Measurements from ENCODE around the gene GNAT3.

The GNAT3 gene

DNA sequence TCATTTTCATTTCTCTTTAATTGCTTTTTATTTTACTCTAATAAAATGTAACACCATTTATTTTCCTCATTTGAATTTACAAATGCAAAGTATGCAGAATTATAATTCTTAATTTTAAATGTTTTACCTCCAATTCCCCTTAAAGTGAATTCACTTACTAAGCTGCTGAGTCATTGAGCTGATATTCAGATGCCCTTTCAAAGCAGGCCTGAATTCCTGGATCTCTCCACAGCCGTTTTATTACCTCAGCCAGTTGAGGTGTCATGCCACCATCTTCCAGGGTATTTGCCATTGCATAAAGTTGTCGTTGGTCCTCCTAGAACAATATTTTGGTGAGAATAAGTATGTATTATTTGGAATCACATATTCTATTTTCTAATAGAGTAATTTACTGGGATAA, 33.2 kb downstream of the GNAT3 start:
- Histone ChIP-seq H3K4me3 (ENCODE audit: low read length) (no peak overlapping the region), H3K9ac (ENCODE audit: low read depth, low read length) (no peak overlapping the region), H3K27me3 (ENCODE audit: insufficient read depth, low read length) (no peaks in the 10 kb centered on the region), H3K4me1 (ENCODE audit: insufficient read depth, low read length) (peaks cover 28% of the 10 kb centered on the region), H3K27ac (ENCODE audit: low read length) (no peak overlapping the region), H3K36me3 (ENCODE audit: insufficient read depth, low read depth, low read length) (no peaks in the 10 kb centered on the region), H3K9me3 (ENCODE audit: insufficient read depth, low read depth, low read length) (no peaks in the 10 kb centered on the region)

DNA sequence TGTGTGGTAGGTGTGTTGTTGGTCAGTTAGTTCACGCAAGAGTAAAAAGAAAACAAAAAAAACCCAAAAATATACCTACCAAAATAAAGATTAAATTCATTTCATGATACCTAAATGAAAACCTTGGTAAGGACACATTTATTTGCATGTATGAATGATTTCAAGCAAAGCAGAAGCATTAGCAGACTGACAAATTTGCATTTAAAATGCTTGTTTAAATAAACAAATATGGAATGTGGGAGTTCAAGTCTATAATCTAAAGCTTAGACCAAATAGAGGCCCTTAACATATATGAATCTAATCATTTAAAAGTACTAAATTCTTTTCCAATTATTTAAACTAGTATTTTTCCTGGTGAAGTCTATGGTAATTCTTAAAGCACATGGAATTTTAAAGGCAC, 35.8 kb downstream of the GNAT3 start:
- Histone ChIP-seq H3K4me1 (ENCODE audit: insufficient read depth, low read length) (peaks cover 20% of the 10 kb centered on the region), H3K9ac (ENCODE audit: low read depth, low read length) (no peak overlapping the region), H3K4me3 (ENCODE audit: low read length) (no peak overlapping the region), H3K27ac (ENCODE audit: low read length) (no peak overlapping the region), H3K27me3 (ENCODE audit: insufficient read depth, low read length) (no peaks in the 10 kb centered on the region), H3K36me3 (ENCODE audit: insufficient read depth, low read depth, low read length) (no peaks in the 10 kb centered on the region), H3K9me3 (ENCODE audit: insufficient read depth, low read depth, low read length) (no peaks in the 10 kb centered on the region)

DNA sequence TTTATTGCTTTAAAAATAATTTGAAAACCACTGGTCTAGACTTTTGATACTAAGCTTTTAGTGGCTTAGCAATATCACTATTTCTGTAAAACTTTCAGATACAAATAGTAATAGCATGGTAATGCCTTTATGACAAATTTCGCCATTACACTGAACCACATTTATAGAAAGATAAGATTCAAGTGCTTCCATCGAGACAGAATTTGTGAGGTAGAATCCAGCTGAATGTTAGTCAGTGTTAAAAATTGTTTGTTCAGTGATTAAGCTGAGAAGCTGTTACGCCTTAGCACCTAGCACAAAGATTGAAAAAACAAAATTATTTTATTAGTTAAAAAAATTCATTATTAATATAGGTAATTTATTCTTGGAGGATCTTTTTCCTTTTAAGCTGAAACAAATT, 36.5 kb downstream of the GNAT3 start:
- Histone ChIP-seq H3K36me3 (ENCODE audit: insufficient read depth, low read depth, low read length) (no peaks in the 10 kb centered on the region), H3K9ac (ENCODE audit: low read depth, low read length) (no peak overlapping the region), H3K27me3 (ENCODE audit: insufficient read depth, low read length) (no peaks in the 10 kb centered on the region), H3K4me1 (ENCODE audit: insufficient read depth, low read length) (peaks cover 14% of the 10 kb centered on the region), H3K9me3 (ENCODE audit: insufficient read depth, low read depth, low read length) (no peaks in the 10 kb centered on the region), H3K4me3 (ENCODE audit: low read length) (no peak overlapping the region), H3K27ac (ENCODE audit: low read length) (no peak overlapping the region)

DNA sequence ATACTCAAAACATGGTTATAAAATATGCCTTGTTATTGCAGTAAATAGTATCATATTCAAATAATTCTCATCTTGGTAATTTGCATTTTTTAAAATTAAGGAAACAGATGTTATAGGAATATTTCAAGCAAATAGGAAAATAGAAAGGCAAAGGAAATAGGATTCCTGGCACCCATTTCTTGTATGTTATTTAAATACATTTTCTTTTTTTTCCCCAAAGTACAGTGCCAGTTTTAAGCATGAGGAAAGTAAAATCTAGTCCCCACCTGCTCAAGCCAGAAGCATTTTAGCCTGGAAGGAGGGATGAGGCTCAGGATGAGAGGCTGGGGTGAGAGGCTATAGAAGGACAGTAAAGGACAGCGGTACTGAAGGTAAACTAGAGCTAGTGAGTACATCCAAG, 38.1 kb downstream of the GNAT3 start:
- Histone ChIP-seq H3K36me3 (ENCODE audit: insufficient read depth, low read depth, low read length) (no peaks in the 10 kb centered on the region), H3K27ac (ENCODE audit: low read length) (no peak overlapping the region), H3K27me3 (ENCODE audit: insufficient read depth, low read length) (no peaks in the 10 kb centered on the region), H3K9ac (ENCODE audit: low read depth, low read length) (no peak overlapping the region), H3K4me1 (ENCODE audit: insufficient read depth, low read length) (peaks cover 14% of the 10 kb centered on the region), H3K9me3 (ENCODE audit: insufficient read depth, low read depth, low read length) (no peaks in the 10 kb centered on the region), H3K4me3 (ENCODE audit: low read length) (no peak overlapping the region)

DNA sequence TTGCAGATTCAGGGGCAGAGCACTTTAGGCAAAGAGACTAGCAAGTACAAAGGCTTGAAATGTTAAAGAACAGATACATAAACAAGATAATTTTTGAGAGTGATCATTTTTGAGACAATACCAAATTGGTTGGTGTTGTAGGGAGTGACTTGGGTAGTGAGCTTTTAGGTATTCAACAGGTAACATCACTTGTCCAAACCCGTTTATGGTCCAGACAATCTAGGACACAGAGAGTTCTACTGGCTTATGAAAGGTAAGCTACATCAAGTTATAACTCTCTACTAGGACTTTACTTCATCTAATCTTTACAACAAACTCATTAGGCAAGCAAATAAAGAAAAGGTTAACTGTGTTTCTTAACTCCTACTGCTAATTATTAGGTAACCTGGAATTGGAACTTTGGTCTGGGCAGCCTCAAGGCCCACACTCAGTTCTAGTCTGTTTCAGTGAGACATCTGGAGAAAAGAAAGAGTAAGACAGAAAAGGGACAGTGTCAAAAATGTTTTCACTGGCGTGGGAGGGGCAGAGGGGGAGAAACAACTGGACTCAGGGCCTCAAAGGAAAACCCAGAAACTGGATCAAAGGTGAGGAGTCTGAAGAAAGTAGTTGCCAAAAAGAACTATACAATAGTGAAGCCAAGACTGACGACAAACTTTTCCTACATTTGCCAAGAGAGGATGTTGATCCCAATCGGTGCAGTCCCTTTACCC, 39.2 kb downstream of the GNAT3 start:
- Histone ChIP-seq H3K4me3 (ENCODE audit: low read length) (no peak overlapping the region), H3K4me1 (ENCODE audit: insufficient read depth, low read length) (peaks cover 14% of the 10 kb centered on the region), H3K27me3 (ENCODE audit: insufficient read depth, low read length) (no peaks in the 10 kb centered on the region), H3K36me3 (ENCODE audit: insufficient read depth, low read depth, low read length) (no peaks in the 10 kb centered on the region), H3K27ac (ENCODE audit: low read length) (no peak overlapping the region), H3K9ac (ENCODE audit: low read depth, low read length) (no peak overlapping the region), H3K9me3 (ENCODE audit: insufficient read depth, low read depth, low read length) (no peaks in the 10 kb centered on the region)

DNA sequence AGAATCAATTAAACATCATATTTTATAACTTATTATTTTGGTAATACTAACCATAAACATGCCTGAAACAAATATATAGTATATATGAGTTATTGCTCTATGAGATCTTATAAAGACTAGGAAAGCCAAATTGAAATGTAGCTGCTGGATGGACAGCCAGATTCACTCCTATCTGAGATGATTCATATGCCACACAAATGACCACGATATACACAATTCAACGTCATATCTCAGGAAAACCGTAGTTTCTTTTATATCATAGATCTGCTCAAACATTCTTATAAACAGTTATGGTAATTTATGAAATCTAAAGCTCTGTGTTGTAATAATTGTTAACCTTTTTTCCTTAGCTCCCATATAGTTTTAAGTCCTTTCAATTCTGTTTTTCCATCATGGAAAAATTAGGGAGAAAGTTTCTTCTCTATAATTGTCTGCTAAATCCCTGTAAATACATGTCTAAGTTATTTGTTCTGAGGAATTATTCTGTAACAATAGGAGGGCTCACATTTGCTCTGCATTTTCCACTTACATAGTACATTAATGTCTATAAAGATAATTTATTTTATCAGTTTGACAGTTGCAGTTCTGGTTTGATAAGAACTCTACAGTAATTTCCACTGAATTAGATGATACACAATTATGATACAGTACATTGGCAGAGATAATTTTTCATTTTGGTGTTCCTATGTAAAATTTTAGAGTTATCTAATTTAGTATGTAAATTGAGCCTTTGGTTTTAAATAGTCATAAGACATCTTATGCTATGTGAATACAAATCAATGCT, 42.7 kb downstream of the GNAT3 start:
- Histone ChIP-seq H3K9ac (ENCODE audit: low read depth, low read length) (no peak overlapping the region), H3K4me3 (ENCODE audit: low read length) (no peak overlapping the region), H3K4me1 (ENCODE audit: insufficient read depth, low read length) (no peaks in the 10 kb centered on the region), H3K9me3 (ENCODE audit: insufficient read depth, low read depth, low read length) (no peaks in the 10 kb centered on the region), H3K36me3 (ENCODE audit: insufficient read depth, low read depth, low read length) (no peaks in the 10 kb centered on the region), H3K27me3 (ENCODE audit: insufficient read depth, low read length) (no peaks in the 10 kb centered on the region), H3K27ac (ENCODE audit: low read length) (no peak overlapping the region)

DNA sequence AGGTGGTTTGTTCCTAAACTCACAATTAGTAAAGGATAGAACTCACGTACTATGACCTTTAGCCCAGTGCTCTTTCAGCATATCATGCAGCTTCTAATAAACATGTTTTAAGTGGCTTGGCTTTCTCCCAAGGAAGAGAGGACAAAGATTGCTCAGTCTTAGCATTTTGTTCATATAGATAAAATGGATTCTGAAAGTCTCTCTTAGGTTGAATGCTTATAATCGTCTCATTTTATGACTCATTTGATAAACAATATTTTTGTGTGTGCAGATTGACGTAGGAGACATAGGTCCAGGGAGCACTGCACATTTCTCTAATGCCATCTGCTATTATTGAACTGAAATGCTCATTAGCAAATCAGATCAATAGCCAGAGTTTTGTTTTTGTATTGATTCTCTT, 44.8 kb downstream of the GNAT3 start:
- no peak overlapping the region for H3K9ac ChIP-seq (ENCODE audit: low read depth, low read length)

DNA sequence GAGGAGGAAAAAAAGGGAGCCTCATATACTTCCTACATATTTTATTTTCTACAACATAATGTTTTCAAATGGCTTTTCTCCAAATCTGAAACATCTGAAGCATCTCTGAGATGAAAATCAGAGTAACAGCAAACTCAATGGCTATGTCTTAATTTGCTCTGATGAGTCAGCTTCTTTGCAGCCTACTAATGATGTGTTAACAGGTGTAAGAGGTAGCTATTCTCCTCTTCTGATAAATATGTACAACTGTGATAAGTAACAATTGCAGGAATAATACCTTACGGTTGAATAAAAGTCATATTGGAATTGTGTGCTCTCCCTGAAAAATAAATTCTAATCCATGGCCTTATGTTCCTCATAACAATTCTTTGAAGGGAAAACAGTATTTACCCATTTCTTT, 45.2 kb downstream of the GNAT3 start:
- no peak overlapping the region for H3K4me3 ChIP-seq (ENCODE audit: low read length)
- H3K9ac ChIP-seq (ENCODE audit: low read depth, low read length): no peak overlapping the region
- no peaks in the 10 kb centered on the region for H3K9me3 ChIP-seq (ENCODE audit: insufficient read depth, low read depth, low read length)
- no peaks in the 10 kb centered on the region for H3K36me3 ChIP-seq (ENCODE audit: insufficient read depth, low read depth, low read length)
- no peaks in the 10 kb centered on the region for H3K4me1 ChIP-seq (ENCODE audit: insufficient read depth, low read length)
- H3K27ac ChIP-seq (ENCODE audit: low read length): no peak overlapping the region
- no peaks in the 10 kb centered on the region for H3K27me3 ChIP-seq (ENCODE audit: insufficient read depth, low read length)

More for the DNA sequence above, 44.8 kb downstream of the GNAT3 start:
- Histone ChIP-seq H3K36me3 (ENCODE audit: insufficient read depth, low read depth, low read length) (no peaks in the 10 kb centered on the region), H3K4me3 (ENCODE audit: low read length) (no peak overlapping the region), H3K27ac (ENCODE audit: low read length) (no peak overlapping the region), H3K27me3 (ENCODE audit: insufficient read depth, low read length) (no peaks in the 10 kb centered on the region), H3K9me3 (ENCODE audit: insufficient read depth, low read depth, low read length) (no peaks in the 10 kb centered on the region), H3K4me1 (ENCODE audit: insufficient read depth, low read length) (no peaks in the 10 kb centered on the region)

DNA sequence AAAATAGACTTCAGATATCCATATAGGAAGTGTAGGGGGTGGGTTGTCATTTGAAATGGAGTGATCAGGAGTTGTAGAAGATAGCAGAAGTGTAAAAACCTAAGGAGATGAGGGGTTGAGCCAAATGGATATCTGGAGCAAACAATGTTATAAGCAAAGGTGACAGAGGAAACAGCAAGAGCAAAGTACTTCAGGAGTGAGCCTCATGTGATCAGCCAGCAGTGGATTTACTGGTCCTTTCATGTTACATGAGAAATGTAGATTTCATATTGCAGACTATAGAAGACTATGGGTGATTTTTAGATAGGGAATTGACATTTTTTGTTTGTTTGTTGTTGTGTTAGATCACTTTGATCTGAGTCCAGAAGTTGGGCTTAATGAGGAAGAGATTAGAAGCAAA, 47.7 kb downstream of the GNAT3 start:
- Histone ChIP-seq H3K9ac (ENCODE audit: low read depth, low read length) (no peak overlapping the region), H3K4me1 (ENCODE audit: insufficient read depth, low read length) (no peaks in the 10 kb centered on the region), H3K4me3 (ENCODE audit: low read length) (no peak overlapping the region), H3K27ac (ENCODE audit: low read length) (no peak overlapping the region), H3K27me3 (ENCODE audit: insufficient read depth, low read length) (no peaks in the 10 kb centered on the region), H3K9me3 (ENCODE audit: insufficient read depth, low read depth, low read length) (no peaks in the 10 kb centered on the region), H3K36me3 (ENCODE audit: insufficient read depth, low read depth, low read length) (no peaks in the 10 kb centered on the region)

DNA sequence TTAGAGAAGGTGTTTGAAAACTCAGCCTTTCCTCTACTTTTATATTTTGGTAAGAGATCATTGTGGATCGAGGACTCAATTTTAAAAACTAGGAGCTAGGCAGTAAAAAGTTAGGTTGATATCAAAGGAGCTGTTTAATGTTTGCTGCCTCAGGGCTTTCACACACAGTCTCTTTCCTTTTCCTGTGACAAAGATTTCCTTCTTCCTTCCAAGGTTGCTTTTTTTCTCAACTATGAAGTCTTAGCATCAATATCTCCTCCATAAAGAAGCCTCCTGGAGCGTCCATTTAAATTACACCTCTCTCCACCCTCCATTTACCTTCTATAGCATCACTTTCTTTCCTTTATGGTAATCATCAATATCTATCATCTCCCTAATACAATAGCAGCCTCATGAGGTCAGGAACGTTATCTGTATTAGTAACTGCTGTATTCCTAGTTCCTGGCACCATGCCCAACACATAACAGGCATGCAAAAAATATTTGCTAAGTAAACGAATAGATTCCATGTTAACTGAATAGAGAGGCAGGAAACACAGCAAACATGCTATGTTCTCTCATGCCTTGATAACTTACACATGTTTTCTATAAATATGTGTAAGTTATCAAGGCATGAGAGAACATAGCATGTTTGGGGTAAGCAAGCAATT, 48.5 kb downstream of the GNAT3 start:
- no peaks in the 10 kb centered on the region for H3K36me3 ChIP-seq (ENCODE audit: insufficient read depth, low read depth, low read length)
- no peaks in the 10 kb centered on the region for H3K9me3 ChIP-seq (ENCODE audit: insufficient read depth, low read depth, low read length)
- H3K4me1 ChIP-seq (ENCODE audit: insufficient read depth, low read length): no peaks in the 10 kb centered on the region
- H3K27me3 ChIP-seq (ENCODE audit: insufficient read depth, low read length): no peaks in the 10 kb centered on the region
- H3K27ac ChIP-seq (ENCODE audit: low read length): no peak overlapping the region
- H3K4me3 ChIP-seq (ENCODE audit: low read length): no peak overlapping the region
- no peak overlapping the region for H3K9ac ChIP-seq (ENCODE audit: low read depth, low read length)

DNA sequence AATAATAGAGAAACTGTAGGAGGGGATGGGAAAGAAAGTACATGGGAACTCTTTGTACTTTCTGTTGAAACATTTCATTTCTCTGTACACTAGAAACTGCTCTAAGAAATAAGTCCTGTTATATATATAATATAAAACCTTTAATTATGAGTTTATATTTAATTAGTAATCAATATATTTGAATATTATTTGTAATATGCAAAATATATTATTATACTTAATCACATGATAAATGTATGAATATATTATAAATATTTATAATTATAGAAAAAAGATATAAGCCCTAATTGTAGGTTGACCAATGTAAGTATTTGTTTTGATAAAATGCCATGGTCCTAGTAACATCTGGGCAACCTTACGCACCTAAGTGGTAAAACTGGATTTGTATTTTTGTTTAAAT, 51.0 kb downstream of the GNAT3 start:
- no peak overlapping the region for H3K27ac ChIP-seq (ENCODE audit: low read length)
- no peaks in the 10 kb centered on the region for H3K9me3 ChIP-seq (ENCODE audit: insufficient read depth, low read depth, low read length)
- H3K4me1 ChIP-seq (ENCODE audit: insufficient read depth, low read length): no peaks in the 10 kb centered on the region
- H3K9ac ChIP-seq (ENCODE audit: low read depth, low read length): no peak overlapping the region
- H3K27me3 ChIP-seq (ENCODE audit: insufficient read depth, low read length): no peaks in the 10 kb centered on the region
- H3K4me3 ChIP-seq (ENCODE audit: low read length): no peak overlapping the region
- no peaks in the 10 kb centered on the region for H3K36me3 ChIP-seq (ENCODE audit: insufficient read depth, low read depth, low read length)

Data from iPS-20b (cell line).